A172 (cell line): ENCODE measurements around the gene LGI2. TPM values are rescaled to one million over a fixed set of nuclear protein-coding genes. Genes with fewer than 3 reads are reported as not detected.

ENCODE experiments used
- DNase-seq: peaks from one replicate; pipeline ENCODE4 v3.0.0-alpha.2; 2015; ENCODE audit warnings: low spot score
- total RNA-seq: library from RNA; depleted of rRNA; stranded (reverse); fragments of >200 nt; shearing (Covaris generic); gene quantifications from 2 replicates; pipeline ENCODE4 v1.2.3, GENCODE V29; 2014

The LGI2 gene
- total RNA-seq, 1 experiment from 2014 or later, result 0.19 TPM

DNA sequence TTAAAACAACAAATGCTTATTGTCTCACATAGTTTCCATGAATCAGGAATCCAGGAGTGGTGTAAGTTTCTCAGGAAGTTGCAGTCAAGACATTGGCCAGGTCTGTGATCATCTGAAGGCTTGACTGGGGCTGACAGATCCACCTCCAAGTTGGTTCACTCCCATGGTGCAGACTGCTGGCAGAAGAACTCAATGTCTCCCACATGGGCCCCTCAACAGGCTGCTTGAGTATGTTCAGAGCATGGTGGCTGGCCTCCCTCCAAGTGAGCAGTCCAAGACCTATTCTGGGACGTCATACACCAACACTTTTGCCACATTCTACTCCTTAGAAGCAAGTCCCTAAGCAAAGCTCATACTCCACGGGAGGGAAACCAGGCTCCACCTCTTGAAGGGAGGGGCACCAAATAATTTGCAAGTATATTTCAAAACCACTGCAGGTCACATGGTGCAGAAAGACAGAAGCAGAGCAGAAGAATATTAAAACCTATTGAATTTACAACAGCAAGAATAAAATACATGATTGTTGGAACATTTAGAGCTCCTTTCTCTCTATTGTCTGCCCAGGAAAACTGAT, 35.3 kb downstream of the LGI2 start:
- DNase-seq, result no peak

DNA sequence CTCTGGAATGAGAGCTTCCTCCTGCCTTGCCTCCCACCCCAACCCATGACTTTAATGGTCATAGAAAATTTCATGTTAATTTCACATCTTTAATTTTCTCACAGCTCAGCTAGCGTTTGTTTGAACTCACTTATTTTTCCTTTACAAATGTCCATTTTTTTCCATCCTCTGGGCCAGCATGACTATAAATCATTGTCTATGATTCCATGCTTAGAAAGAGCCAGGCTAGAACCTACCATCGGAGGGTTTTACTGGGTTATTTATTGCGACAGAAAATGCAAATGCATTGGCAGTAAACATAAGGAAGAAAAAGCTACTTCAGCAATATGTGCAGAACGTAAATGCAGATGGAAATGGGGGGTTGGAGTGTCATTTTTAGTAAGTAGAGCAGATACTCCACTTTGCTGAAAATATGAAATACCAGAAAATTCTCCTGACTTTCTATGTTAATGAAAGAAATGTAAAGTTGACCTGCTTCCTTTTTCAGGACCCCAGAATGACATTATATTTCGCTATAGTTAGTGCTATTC, 37.1 kb downstream of the LGI2 start:
- DNase-seq, result no peak

DNA sequence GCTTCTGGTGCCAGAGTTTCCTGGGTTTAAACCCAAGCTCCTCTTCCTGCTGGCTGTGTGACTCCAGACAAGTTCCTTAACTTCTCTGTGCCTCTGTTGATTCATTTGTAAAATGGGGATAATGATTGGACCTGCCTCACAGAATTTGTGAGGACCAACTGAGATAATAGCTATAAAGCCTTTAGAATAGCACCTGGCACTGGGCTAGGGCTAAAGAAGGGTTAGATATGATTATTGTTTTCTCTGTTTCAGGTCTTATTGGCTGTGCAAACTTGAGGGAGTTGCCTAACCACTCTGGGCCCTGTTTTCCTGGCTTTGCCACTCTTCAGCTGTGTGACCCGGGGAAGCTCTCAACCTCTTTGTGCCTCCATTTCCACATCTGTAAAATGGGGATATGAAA, 37.8 kb downstream of the LGI2 start:
- no peak for DNase-seq

DNA sequence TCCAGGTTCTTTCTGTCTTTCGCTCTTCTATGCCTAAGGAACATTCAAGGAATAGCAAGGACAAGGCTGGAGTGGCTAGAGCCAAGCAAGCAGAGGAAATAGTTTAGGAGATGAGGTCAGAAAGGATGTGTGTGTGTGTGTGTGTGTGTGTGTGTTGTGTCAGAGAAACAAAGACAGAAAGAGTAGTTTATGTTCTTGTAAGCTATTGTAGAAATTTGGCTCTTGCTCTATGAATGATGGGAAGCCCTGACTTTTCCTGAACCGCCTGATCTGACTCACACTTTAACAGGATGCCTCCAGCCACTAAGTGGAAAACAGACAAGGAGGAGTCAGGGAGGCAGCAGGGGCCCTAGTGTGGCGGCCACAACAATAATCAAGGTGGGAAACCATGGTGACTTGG, 39.7 kb downstream of the LGI2 start:
- DNase-seq, result peak; percentile 33

DNA sequence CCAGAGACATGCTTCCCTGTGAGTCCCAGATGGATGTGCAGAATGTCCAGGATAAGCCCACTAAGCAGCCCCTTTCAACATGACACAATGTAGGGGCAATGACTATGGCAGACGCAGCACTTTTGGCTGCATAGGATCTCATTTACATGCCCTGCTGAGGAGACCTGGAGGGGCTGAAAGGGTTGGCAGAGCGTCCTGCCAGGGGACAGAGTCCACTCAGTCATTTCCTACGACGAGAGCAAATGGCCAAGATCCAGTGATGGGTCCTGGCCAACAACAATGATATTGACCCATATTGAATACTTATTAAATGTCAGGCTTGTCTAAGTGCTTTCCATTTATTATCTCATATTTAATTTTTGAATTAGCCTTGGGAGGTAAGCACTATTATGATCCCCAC, 41.4 kb downstream of the LGI2 start:
- DNase-seq, result no peak

DNA sequence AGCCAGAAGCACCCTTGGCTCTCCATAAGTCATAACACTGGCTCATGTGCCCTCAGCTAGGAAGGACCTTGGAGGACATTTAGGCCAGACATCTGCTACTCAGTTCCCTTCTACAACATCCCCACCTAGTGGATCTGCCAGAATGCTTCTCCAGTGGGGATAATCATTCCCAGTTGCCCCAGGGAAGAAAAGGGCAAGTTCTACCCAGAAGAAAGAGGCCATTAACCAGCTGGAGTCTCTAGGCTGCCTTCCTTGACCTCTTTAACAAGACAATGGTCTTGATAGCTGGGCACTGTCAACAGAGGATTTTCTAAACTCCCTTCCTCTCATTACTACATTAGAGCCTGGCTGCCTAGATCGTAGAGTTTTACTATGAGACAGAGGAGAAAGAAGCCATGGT, 42.0 kb downstream of the LGI2 start:
- DNase-seq, result peak; percentile 13

DNA sequence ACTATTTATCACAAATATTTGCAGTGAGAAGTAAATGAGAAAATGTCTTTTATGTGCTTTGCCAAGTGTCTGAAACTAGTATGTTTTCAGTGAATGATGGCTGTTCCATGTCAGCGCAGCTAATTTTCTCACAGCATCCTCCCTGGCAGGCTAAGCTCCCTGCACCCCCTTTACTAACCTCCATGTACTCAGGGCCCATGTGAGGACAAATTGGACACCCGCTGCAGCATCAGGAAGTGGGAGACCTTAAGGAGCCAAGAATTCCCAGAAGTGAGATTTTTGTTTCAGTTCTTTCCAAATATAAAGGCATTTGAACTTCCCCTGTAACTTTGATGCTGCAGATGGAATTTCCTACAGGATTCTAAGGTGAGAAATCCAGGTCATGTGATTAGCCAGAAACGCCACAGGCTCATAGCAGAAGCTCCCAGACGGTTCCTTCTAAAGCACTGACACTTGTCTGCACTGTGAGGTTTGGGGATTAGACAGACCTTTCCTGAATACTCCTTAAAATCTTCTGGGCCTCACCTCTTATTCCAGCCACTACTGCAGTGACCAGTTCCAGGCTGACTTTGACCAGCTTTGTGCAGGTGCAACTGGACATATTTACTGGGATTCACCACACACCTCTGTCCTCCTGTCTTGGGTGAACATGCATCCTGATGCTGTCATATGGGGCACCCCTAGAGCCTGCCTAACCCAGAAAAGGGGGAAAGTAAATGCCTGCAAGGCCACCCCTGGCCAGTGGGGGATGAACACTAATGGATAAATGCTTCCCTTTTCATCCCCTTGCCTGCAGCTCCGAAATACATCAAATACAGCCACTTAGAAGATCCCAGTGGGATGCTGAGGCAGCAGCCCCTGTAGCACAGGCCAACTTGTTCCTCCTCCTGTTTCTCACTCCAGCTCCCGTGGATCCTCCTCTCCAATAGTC, 45.9 kb downstream of the LGI2 start:
- DNase-seq, result no peak

DNA sequence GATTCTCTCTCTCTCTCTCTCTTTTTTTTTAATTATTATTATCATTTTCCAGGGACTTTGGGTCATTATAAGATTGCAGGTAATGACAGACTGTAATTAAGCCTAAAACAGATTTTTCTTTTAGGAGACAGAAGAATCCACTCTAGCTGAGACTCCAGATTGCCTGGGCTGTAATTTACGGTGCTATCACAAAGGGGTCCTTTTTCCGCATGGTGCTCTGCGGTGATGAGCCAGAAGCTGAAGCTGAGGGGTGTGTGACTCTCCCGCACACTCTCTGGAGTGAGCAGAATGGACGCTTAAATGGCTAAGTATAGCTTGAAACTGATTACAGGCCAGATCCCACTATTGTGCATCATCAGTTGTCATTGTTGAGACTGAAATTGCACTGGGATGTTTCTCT, 50.0 kb downstream of the LGI2 start:
- no peak for DNase-seq

DNA sequence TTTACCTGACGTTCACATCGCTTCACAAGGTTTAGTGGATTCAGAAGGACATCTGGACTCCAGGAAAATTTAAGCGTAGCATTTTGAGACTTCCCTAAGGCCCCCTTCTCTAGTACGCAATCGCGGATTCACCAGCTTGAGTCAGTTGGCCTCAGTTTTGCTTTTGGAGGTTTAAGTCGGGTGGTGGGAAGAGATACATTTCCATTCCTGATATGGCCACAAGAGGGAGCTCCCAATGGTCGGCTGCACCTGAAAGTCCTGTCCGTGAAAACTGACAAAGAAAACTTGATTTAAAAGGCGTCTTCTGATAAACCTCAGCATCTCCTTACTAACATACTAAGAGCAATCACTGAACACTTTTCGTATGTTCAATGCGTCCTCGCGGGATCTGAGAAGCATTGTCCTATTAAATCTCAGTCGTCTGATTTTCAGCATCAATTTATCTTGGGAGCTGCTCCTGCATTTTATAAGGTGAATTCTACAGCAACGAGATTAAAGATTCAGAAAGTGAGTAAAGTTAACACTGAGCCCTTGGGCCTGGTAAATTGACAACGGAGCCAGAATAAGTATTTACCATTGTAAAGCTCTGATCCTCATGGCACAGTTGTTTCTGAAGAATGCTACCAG, 50.6 kb downstream of the LGI2 start:
- peak; percentile 56 for DNase-seq

DNA sequence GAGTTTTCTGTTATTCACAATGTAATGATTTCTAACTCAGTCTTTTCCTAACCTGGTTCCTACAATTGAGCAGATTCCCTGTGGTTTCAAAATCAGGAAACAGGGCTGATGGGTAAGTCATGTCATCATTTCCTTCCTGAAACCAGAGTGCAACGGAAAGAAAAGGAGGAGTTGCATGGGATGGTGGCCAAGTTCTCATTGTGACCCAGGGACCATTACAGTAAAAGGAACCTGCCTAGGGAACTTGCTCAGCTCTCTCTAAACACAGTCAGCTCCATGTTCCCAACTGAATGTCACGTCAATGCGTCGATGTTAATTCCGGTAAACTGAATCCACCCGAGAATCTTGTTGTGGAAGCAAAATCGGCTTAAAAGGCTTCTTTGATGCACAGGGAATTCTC, 51.2 kb downstream of the LGI2 start:
- DNase-seq, result peak; percentile 3

DNA sequence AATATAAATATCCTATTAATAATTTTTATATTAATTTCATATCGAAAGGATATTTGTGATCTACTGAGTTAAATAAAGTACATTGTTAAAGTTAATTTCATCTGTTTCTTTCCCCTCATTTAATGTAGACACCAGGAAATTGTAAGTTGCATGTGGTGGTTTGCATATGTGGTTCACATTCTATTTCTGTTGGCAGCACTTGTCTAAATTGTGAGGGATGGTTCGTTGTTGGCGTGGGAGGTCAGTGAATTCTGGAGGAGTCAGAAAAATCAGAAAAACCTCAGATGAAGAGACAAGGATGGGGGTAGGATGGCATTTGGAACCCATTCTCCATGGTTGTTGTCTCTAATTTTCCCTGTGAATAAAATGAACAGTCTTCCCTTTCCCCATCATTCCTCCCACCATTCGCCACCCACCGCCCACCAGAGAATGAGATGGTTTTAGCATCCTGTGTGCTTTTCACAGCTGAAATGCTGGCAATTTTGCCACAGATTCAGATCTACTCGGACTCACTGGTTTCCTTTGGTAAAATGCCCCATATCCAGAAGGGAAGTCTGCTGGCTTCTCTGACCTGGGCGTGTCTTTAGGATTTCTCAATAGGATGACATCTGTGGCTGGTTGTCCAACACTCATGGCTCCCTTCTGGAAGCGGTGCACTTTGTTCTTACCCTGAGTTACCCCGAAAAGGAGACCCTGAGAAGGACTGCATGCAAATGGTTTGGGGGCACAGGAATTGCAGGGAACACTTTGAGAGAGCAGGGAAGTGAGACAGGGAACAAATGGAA, 52.3 kb downstream of the LGI2 start:
- DNase-seq, result no peak

DNA sequence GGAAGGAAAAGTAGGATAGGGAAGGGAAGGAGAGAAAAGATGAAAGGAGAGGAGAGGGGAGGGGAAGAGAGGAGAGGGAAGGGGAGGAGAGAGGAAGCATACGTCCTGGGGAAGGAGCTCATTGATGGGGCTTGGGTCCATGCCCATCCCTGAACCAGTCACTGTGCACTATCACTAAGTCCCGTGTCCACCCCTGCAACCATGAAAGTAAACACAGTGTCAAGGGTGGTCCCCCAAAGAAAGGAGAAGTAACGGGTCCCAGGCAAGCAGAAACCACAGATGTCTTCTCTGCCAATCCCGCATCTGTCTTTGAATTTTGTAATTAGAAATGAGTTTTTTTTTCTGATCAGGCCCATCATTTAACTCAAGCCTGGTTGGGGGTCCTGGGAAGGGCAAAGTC, 55.2 kb downstream of the LGI2 start:
- no peak for DNase-seq

DNA sequence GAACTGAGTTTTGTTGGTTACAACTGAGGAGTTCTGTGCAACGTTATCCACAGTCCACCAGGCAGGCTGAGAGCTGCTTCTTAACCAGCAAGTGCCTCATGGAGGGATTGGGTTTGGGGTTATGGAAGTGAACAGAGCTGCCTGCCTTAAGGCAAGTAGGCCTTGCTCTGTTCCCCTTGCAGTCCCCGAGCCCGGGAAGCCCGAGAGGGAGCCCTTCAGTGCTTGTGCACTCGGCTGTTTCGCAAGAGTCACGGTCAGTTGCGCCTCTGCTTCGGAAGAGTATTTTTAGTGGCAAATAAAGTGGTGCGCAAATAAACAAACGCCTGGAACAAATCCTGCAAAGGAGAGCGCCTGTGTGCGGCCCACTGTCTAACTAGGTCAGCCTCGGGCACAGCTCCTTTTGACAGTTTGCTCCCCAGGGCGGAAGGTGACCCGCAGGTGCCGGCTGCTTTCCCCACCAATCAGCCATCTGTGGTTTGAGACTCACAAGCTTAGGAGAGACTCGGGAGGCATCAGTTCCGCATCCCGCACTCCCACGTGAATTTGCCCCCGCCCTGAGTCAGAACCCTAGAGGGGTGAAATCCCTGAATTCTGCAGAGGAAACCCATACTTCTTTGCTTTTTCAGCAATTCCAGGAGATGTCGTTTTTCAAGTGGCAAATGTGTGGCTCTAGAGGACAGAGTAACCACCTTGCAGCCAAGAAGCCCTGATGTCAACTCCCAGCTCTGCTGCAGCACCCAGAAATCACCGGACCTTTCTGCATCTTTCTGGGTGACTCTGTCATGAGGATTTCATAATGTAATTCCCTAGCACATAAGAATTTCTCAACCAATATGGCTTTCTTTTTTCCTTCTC, 56.8 kb downstream of the LGI2 start:
- DNase-seq, result no peak

DNA sequence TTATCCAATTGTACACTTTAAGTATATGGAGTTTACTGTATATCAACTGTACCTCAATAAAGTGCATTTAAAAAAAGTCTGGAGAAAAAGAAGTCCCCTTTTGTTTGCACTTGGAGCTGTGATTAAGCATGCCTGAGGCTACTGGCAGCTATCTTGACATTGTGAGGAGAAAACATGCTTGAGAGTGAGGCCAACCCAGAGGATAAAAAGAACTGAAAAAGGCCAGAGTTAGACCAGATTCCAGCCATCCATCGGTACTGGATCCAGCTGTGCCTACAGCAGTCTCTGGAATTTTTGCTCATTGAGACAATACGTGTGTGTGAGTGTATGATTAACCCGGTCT, 57.4 kb downstream of the LGI2 start:
- no peak for DNase-seq

DNA sequence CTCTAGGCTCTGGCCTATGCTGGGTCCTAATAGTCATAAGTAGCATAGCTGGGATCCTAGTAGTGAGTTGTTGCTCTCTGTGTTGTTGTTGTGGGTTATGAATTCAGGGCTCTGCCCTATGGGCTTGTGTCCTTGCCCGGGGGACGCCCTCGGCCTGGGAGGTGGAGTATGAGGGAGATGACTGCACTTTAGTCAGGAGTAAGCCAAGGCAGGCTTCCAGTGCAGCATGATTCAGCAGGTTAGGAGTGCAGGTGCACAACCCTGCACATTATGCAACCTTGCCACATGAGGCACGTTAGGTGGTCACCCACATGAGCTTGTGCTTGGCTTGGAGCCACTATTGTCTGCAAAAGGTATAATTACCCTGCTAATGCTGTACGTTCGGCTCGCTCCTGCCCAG, 59.6 kb downstream of the LGI2 start:
- DNase-seq, result peak; percentile 12

DNA sequence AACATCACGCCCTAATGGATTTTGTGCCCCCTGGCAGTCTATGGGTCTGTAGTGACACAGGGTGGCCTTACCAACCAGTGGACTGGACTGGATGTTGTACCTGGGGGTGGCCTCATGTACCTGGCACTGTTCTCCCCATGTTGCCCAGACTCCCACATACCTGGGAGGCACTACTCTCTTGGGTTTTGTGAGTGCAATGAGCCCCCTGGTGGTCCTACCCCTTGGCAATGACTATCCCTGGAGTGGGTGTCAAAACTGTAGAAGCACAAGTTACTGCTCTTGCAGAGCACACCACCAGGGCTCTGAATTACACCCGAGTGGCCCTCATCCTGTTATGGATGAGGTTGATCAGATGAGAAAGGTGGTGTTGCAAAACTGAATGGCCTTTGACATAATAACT, 60.1 kb downstream of the LGI2 start:
- no peak for DNase-seq

DNA sequence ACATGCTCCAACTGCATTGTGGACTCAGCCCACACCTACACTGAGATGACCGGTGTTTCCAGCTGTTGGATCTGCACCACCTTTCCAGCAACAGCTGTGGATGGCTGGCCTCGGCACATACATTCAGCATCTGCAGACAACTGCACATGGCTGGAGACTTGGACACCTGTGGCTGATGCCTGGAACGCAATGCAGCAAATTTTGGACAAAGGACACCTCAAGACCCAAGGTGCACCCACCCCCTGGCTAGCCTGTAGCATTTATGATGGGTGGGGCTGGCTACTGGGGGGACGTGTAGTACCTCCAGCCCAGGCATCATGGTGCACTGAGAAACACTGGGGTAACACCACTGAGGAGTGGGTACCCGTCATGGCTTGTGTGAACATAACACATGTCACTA, 60.6 kb downstream of the LGI2 start:
- no peak for DNase-seq

DNA sequence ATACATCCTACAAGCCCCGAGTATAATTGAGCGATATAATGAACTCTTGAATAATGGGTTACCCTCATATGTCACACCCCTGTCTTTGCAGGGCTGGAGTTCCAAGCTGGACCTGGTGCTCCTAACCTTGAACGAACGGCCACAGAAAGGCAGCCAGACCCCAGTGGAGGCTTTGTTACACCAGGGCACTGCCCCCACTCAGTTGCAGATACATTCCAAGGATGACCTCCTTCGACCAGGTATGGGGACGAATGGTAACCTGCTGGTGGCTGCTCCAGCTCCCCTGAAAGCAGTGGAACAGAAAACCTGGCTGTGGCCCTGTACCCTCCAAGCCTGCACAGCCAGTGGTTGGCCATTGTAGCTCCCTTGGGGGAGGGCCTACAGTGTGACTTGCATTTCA, 61.3 kb downstream of the LGI2 start:
- no peak for DNase-seq

DNA sequence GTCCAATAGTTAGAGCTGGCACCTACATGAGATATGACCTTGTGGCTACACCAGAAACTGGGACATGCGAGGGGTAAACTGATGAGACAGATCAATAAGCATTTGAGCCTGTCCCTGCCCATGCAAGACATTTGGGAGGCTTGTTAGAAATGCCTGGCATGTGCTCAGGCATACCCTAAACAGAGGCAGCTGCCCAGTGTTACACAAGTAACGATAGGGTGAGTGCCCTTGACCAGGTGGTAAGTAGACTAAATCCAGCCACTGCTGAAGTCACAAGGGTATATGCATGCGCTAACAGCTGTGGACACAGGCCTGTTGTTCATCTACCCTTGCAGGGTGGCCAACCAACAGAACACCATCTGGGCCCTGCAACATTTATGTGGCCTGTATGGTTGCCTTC, 61.8 kb downstream of the LGI2 start:
- DNase-seq, result no peak

DNA sequence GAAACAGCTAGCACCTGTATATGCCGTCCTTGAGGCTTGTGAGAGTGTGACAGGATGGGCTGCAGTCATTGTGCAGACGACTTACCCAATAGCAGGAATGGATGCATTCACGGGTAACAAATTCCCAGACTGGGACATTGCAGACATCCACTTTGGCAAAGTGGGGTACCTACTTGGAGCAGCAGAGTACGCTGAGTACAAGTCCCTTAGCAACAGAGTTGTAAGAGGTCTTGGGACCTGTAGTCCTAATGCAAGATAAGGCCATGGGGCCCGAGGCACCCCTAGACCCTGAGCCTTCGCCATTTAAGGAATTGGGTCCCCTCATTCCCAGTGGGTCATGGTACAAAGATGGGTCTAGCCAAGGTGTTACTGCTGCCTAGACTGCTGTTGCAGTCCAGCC, 62.5 kb downstream of the LGI2 start:
- no peak for DNase-seq

DNA sequence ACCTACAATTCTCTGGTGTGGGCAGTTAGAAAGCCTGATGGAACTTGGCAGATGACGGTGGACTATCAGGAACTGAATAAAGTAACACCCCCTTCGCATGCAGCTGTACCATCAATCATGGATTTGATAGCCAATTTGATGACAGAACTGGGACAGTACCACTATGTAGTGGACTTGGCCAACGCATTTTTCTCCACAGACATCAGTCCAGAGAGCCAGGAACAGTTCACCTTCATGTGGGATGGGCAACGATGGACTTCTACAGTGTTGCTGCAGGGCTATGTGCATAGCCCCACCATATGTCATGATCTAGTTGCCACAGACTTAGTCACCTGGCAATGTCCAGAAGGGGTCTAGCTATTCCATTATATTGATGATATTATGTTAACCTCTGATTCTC, 63.4 kb downstream of the LGI2 start:
- DNase-seq, result no peak
